ENCODE results near the gene TRIM2.

Gene TRIM2

GRCh38 chr4:153181700-153182099 is 22.5 kb upstream of the TRIM2 start:
- no peak for DNase-seq (ENCODE audit: extremely low read depth, insufficient read length)
- Histone ChIP-seq H3K4me3 (replicated peaks; ENCODE audit: low read depth, low read length) (no peak overlapping the region), H3K27me3 (replicated peaks; ENCODE audit: control insufficient read depth, insufficient read depth, low read length) (no peaks in the 10 kb centered on the region; the same call in 1 of the 2 replicates), H3K36me3 (ENCODE audit: control insufficient read depth, insufficient read depth, low read length) (no peaks in the 10 kb centered on the region)
- no peak for TF ChIP-seq CTCF (IDR thresholded peaks at IDR 0.05; ENCODE audit: insufficient read depth, low read length, poor library complexity, severe bottlenecking)

GRCh38 chr4:153183146-153183545 is 21.1 kb upstream of the TRIM2 start:
- TF ChIP-seq CTCF (IDR thresholded peaks at IDR 0.05; ENCODE audit: insufficient read depth, low read length, poor library complexity, severe bottlenecking): no peak
- Histone ChIP-seq H3K36me3 (ENCODE audit: control insufficient read depth, insufficient read depth, low read length) (no peaks in the 10 kb centered on the region), H3K27me3 (replicated peaks; ENCODE audit: control insufficient read depth, insufficient read depth, low read length) (no peaks in the 10 kb centered on the region; the same call in 1 of the 2 replicates), H3K4me3 (replicated peaks; ENCODE audit: low read depth, low read length) (no peak overlapping the region)
- no peak for DNase-seq (ENCODE audit: extremely low read depth, insufficient read length)

GRCh38 chr4:153185331-153185852 is 18.9 kb upstream of the TRIM2 start:
- Histone ChIP-seq H3K27me3 (replicated peaks; ENCODE audit: control insufficient read depth, insufficient read depth, low read length) (no peaks in the 10 kb centered on the region; the same call in 1 of the 2 replicates), H3K36me3 (ENCODE audit: control insufficient read depth, insufficient read depth, low read length) (no peaks in the 10 kb centered on the region), H3K4me3 (replicated peaks; ENCODE audit: low read depth, low read length) (no peak overlapping the region)
- DNase-seq (ENCODE audit: extremely low read depth, insufficient read length): no peak
- no peak for TF ChIP-seq CTCF (IDR thresholded peaks at IDR 0.05; ENCODE audit: insufficient read depth, low read length, poor library complexity, severe bottlenecking)

GRCh38 chr4:153186046-153186728 is 18.1 kb upstream of the TRIM2 start:
- no peak for DNase-seq (ENCODE audit: extremely low read depth, insufficient read length)
- no peak for TF ChIP-seq CTCF (IDR thresholded peaks at IDR 0.05; ENCODE audit: insufficient read depth, low read length, poor library complexity, severe bottlenecking)
- Histone ChIP-seq H3K4me3 (replicated peaks; ENCODE audit: low read depth, low read length) (no peak overlapping the region), H3K36me3 (ENCODE audit: control insufficient read depth, insufficient read depth, low read length) (no peaks in the 10 kb centered on the region), H3K27me3 (replicated peaks; ENCODE audit: control insufficient read depth, insufficient read depth, low read length) (no peaks in the 10 kb centered on the region; the same call in 1 of the 2 replicates)

- no peak overlapping the region for H3K4me3 ChIP-seq (replicated peaks; ENCODE audit: low read depth, low read length)
- TF ChIP-seq CTCF (IDR thresholded peaks at IDR 0.05; ENCODE audit: insufficient read depth, low read length, poor library complexity, severe bottlenecking): no peak
- no peaks in the 10 kb centered on the region for H3K36me3 ChIP-seq (ENCODE audit: control insufficient read depth, insufficient read depth, low read length)
- no peaks in the 10 kb centered on the region; the same call in 1 of the 2 replicates for H3K27me3 ChIP-seq (replicated peaks; ENCODE audit: control insufficient read depth, insufficient read depth, low read length)
- no peak for DNase-seq (ENCODE audit: extremely low read depth, insufficient read length)
Observed at GRCh38 chr4:153189016-153189801, 15.0 kb upstream of the TRIM2 start.
